PC-9 (cell line): ENCODE measurements around the gene CCDC78.

ENCODE experiments used
- CTCF ChIP-seq: fragments of 200-600 bp; sonication (generic); conservative IDR thresholded peaks from 2 replicates; pipeline ENCODE4 v1.6.1; 2017; ENCODE audit warnings: mixed run types, antibody characterized with exemption, mild to moderate bottlenecking, moderate library complexity
- EZH2 ChIP-seq: fragments of 200-600 bp; sonication (generic); IDR thresholded peaks from 2 replicates; pipeline ENCODE4 v1.8.0; 2017; ENCODE audit warnings: antibody characterized with exemption, low read depth

GRCh38 chr16:766820-767640 is 40.8 kb upstream of the CCDC78 start:
- TF ChIP-seq CTCF (no peak), EZH2 (no peak)
